ENCODE results near the gene EPN2.

EPN2 gene

GRCh38 chr17:19311421-19312215 lies 74.5 kb downstream of the EPN2 start:
- DNase-seq (ENCODE audit: low read depth): no peak

GRCh38 chr17:19312406-19312805 lies 75.2 kb downstream of the EPN2 start:
- no peak for DNase-seq (ENCODE audit: low read depth)

DNA sequence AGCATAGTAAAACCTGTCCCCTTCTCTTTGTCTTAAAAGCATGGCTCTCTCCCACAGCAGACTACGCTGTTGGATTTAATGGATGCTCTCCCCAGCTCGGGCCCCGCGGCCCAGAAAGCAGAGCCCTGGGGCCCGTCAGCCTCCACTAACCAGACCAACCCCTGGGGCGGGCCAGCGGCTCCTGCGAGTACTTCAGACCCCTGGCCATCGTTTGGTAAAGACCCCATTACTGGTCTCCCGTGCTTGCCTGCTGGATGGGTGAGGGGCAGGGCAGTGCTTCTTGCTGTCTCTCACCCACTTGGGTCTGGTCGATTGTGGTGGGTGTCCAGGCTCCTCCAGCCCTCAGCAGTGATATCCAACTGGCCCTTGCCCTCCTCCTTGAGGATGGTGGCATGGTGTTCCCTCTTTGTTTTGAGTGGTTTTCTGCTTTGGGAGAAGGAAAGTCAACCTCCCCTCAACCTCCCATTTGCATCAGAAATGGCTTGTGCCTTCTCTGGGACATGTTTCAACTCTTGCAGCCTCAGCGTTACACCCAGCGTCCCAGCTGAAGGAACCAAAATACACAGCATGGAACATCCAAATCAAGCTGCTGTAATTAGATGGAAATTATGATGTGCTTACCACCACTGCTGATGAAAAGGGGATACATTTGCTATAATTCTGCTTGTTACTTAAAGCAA lies 76.0 kb downstream of the EPN2 start:
- DNase-seq (ENCODE audit: low read depth): no peak

DNA sequence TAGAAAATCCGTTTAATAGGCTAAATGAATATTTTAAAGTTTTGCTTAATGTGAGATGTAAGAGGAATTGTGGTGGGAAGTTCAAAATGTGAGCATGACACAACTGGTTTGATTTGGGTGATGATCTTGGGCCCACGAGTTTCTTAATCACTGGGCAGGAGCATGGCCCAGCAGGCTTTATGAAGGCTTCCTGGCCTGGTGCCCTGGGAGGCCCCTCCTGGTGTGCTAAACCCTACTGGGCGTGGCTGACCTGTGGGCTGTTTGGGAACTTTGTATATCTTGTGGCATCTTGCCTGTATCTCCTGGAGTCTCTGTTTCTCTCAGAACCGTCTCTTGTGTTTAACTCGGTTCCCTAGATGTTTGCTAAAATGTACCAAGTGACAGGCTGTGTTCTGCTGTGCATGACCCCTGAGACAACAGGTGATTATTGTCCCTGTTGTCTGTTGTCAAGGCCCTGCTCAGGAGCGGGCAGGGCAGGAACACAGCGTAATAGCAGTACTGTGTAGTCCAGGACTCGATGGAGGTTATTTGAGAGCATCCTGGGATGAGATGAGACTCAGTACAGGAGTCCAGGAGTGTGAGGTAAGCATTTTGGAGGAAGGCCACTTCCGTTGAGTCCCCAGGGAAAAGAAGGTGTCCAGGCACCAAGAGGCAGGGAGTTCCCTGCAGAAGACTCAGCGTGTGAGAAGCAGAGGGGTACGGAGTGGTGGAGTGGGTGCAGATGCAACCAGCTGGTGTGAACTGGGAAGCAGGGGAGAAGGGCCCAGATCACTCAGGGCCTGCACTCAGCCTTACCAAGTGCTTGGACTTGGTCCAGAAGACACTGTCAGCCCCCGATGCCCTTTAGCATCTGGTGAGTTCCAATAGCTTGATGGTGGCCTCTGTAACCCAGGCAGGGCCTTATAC lies 76.8 kb downstream of the EPN2 start:
- DNase-seq (ENCODE audit: low read depth): no peak

GRCh38 chr17:19315104-19315503 lies 77.9 kb downstream of the EPN2 start:
- DNase-seq (ENCODE audit: low read depth): no peak

DNA sequence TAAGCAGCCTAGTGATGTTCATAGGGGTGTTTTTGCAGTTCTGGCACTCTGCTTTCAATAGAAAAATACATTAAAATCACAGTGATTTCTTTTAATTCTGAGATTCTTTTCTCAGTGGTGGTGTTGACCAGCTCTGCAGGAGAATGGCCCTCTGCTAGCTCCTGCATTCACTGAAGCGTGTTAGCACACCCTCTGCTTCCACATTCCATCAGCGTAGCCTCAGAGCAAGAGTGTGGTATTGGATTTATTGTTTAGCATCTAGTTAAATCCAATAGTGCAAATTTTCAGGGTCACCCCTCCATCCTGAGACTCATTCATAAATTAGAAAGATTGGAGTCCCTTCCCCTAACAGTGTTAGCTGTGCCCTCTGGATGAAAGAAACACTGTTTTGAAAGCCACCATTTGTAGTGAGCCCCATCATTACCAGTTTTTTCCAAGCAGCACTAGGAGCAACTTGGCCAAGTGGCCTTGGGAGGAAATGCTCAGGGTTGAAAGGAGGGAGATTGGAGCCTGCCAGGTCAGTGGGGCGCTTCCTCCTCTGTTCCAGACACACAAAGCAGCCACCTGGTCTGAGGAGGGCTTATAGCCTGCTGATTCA lies 79.7 kb downstream of the EPN2 start:
- DNase-seq (ENCODE audit: low read depth): no peak

DNA sequence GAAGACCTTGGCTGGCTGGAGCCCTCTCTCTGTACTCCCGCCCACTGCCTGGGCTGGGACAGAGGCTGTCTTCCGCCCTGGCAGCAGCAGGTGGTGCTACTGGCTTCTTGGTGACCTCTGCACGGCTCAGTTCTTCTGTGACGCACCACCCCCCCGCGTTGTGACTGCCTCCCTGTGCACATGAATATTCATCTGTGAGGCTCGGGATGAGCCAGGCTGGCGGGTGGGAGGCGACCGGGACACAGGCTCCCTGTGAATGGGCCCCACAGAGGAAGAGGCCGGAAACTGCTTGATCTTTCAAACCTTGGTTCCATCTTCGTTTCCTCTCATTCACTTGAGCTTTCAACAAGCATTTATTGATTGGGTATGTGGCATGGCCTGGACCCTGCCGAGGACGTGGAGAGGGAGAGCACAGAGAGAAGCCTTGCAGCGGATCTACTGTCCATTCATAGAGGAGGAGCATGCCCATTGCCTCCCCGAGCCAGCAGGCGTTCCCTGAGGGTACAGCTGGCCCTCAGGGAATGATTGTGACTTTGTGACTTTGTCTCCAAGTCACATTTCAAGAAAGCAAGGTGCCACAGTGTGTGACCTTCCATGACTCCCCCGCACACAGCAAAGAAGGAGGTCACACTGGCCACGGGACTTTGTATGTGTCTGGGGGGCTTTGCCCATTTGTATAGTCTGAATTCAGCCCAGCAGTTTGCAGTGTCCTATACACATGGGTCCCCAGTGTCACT lies 80.4 kb downstream of the EPN2 start:
- no peak for DNase-seq (ENCODE audit: low read depth)

GRCh38 chr17:19318611-19319010 lies 81.4 kb downstream of the EPN2 start:
- no peak for DNase-seq (ENCODE audit: low read depth)

DNA sequence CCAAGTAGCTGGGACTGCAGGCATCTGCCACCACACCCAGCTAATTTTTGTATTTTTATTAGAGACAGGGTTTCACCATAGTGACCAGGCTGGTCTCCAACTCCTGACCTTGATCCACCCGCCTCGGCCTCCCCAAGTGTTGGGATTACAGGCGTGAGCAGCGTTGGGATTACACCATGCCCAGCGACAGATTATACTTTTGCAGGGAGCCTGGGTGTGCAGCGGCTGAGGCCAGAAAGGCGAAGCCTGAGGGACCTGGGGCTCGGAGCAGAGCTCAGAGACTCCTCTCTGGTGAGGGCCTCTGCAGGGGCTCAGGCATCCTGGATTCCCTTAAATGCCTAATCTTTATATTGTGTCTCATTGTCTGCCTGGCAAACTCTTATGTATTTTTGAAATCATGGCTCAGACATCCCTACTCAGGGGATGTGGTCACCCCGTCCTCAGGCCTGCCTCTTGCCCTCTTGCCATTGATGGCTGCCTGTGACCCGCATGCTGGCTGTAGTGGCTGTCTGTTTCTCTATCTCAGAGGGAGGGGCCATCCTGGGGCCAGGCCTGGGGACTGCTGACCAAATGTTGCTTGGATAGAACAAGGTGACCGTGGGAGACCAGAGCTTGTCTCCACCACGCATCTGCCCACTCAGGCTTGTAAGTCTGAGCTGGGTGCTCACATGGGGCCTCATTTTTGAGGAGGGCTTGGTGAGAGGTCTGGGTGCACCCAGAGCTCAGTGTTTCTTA lies 82.8 kb downstream of the EPN2 start:
- DNase-seq (ENCODE audit: low read depth): no peak

DNA sequence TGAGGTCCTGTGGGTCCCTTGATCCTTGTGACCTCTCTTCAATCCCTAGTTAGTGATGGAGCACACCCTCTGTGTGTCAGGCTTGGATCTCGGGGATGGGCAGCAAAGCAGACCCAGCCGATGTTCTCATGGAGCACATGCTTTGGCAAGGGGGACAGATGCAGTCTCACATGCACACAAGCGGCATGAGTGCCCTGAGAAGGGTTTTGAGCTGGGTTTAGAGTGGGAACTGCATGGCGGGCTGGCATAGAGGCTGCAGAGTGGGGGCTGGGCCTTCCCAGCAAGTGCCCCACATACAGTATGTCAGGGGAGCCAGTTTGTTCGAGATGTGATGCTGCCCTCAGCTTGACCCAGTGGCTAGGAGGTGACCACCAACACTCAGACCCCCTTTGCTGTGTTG lies 83.7 kb downstream of the EPN2 start:
- no peak for DNase-seq (ENCODE audit: low read depth)

- DNase-seq (ENCODE audit: low read depth): no peak
Measured at GRCh38 chr17:19321481-19322128, 84.4 kb downstream of the EPN2 start.

DNA sequence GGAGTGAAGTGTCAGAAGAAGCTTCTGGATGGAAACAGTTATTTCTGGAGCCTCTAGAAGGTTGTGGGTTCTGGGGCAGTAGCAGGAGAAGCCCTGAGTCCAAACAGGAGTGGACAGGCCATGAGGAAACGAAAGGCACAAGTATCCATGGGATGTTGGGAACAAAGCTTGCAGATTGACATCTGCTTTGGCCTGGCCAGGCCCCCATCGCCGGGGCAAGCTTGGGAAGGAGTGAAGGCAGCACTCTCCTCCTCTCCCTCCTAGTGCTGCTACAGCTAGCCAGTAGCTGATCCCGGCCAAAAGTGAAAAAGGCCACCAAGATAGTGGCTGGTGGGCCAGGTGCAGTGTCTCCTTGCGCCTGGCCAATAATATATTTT lies 85.0 kb downstream of the EPN2 start:
- DNase-seq (ENCODE audit: low read depth): no peak

DNA sequence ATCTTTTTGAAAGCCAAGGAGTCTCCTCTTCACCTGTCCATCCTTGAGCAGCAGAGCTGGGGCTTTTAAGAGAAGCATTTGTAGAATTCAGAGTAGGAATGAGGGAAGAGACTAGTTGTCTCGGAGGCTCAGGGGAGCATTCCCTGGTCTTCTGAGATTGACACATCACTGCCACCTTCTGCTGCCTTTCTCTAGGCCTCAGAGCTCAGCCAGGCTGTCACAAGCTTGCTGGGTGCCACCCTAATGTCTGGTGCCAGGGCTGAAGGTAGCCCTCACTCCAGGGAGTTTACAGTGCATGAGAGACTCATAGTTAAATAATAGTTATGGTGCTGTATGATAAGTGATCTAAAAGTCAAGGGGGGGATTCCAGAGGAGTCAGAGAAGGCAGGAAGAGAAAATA lies 85.7 kb downstream of the EPN2 start:
- DNase-seq (ENCODE audit: low read depth): no peak

- no peak for DNase-seq (ENCODE audit: low read depth)
Measured at GRCh38 chr17:19325542-19325941, 88.4 kb downstream of the EPN2 start.

GRCh38 chr17:19327031-19327783 lies 90.0 kb downstream of the EPN2 start:
- no peak for DNase-seq (ENCODE audit: low read depth)

GRCh38 chr17:19328441-19329061 lies 91.4 kb downstream of the EPN2 start:
- DNase-seq (ENCODE audit: low read depth): no peak

- no peak for DNase-seq (ENCODE audit: low read depth)
Measured at GRCh38 chr17:19329136-19329535, 92.0 kb downstream of the EPN2 start.

DNA sequence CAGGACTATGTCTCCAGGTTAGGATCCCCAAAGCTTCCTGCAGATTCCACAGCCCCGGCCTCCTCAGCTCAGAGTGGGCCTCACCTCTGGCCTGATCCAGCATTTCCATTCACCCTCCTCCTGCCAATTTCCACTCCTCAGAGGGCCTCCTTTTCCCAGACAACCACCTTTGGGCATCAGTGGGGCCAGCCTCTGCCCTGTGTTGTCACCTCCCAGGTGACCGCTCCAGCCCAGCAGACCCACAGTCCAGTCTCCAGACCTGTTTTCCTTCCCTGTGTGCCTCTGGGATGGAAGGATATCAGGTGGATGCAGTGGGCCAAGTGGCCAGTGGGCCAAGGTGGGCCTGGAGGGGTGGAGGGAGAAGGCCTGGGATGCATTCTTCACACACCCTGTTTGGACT lies 92.7 kb downstream of the EPN2 start:
- no peak for DNase-seq (ENCODE audit: low read depth)

GRCh38 chr17:19330271-19330670 lies 93.1 kb downstream of the EPN2 start:
- no peak for DNase-seq (ENCODE audit: low read depth)
